Measurements from ENCODE around the gene MRC1. TPM values are rescaled to one million over a fixed set of nuclear protein-coding genes. Genes with fewer than 3 reads are reported as not detected.

The MRC1 gene
- total and polyA plus RNA-seq, 10 of the 15 experiments (the other 5 are each of a cell fraction or from before 2014, with no cell fraction given), result 0.01 to 0.21 (median 0.03) TPM; not detected in 5

GRCh38 chr10:17954861-17955260 lies 145.7 kb downstream of the MRC1 start (continued):
- no peak for TF ChIP-seq ELK1 (IDR thresholded peaks at IDR 0.05; ENCODE audit: low read depth, low read length)

- DNase-seq (ENCODE audit: low read depth, low spot score) (no peak), FAIRE-seq (no peak), ATAC-seq (no peak)
- H3K4me1 ChIP-seq (ENCODE audit: control insufficient read depth, insufficient read depth, low read length), result no peaks in the 10 kb centered on the region
- H3K4me3 ChIP-seq, result no peak overlapping the region
- SMC1A ChIA-PET (ENCODE audit: uncharacterized antibody, unreplicated experiment), result no interaction called here
- H2AFZ ChIP-seq (ENCODE audit: control insufficient read depth, low read depth, low read length), result no peak overlapping the region
- no peaks in the 10 kb centered on the region for H3K27me3 ChIP-seq (replicated peaks in 1 of 2; ENCODE audit: control insufficient read depth in 2 of 2, insufficient read depth in 2 of 2, low read length in 1 of 2)
- CTCF ChIA-PET, result no interaction called here
- BruUV-seq (replicated peaks), result no TSS peak
- POLR2A ChIA-PET, result interaction anchor here (0.6 kb wide), 1 partner anchor 338 kb away, joined by 3 read pairs; no protein-coding TSS in a partner anchor
- no peak overlapping the region for H3K4me2 ChIP-seq (ENCODE audit: control insufficient read depth, insufficient read depth)
- in situ Hi-C loops (cut with MboI) (no loop called here), intact Hi-C loops (cut with micrococcal nuclease; ENCODE audit: unreplicated experiment) (no loop called here)
- H3K9me3 ChIP-seq (replicated peaks; ENCODE audit: control insufficient read depth, insufficient read depth, low read length), result no peaks in the 10 kb centered on the region
- WGBS (ENCODE audit: insufficient coverage, insufficient replicate concordance, low lambda C conversion rate, missing lambda C conversion rate), result 35% methylated on average over 7 of the region's 7 CpGs
- no peak overlapping the region for H3K9ac ChIP-seq (ENCODE audit: control insufficient read depth, insufficient read depth, low read length)
- H3K79me2 ChIP-seq (ENCODE audit: control insufficient read depth, insufficient read depth, low read length), result no peaks in the 10 kb centered on the region
- no peaks in the 10 kb centered on the region for H3K36me3 ChIP-seq (ENCODE audit: control insufficient read depth in 2 of 2, insufficient read depth in 2 of 2, low read length in 1 of 2)
- no peak overlapping the region for H3K27ac ChIP-seq (ENCODE audit: control insufficient read depth, insufficient read depth)
- RAD21 ChIA-PET (ENCODE audit: unreplicated experiment), result no interaction called here
- no peaks in the 10 kb centered on the region for H4K20me1 ChIP-seq (ENCODE audit: control insufficient read depth, insufficient read depth)
- no peak for TF ChIP-seq USF1 (IDR thresholded peaks at IDR 0.05; ENCODE audit: borderline replicate concordance, extremely low read length, insufficient read depth, low read depth, low read length)
- TF ChIP-seq ELK1 (IDR thresholded peaks at IDR 0.05; ENCODE audit: low read depth, low read length), result no peak
- TF ChIP-seq ZBTB40 (IDR thresholded peaks at IDR 0.05; ENCODE audit: borderline replicate concordance), result no peak
- TF ChIP-seq MLLT1 (IDR thresholded peaks at IDR 0.05), result no peak
- TF ChIP-seq TCF7 (IDR thresholded peaks at IDR 0.05; ENCODE audit: borderline replicate concordance), result no peak
- TF ChIP-seq BCL11A (IDR thresholded peaks at IDR 0.05; ENCODE audit: low read depth, low read length), result no peak
- TF ChIP-seq ZZZ3 (IDR thresholded peaks at IDR 0.05; ENCODE audit: control insufficient read depth, insufficient read length, low read depth), result no peak
- TF ChIP-seq TARDBP (IDR thresholded peaks at IDR 0.05; ENCODE audit: borderline replicate concordance), result no peak
- TF ChIP-seq NBN (IDR thresholded peaks at IDR 0.05), result no peak
- no peak for TF ChIP-seq DPF2 (IDR thresholded peaks at IDR 0.05)
- TF ChIP-seq IKZF2 (IDR thresholded peaks at IDR 0.05), result no peak
- TF ChIP-seq WRNIP1 (IDR thresholded peaks at IDR 0.05; ENCODE audit: borderline replicate concordance, low read depth, low read length), result no peak
- no peak for TF ChIP-seq SPI1 (IDR thresholded peaks at IDR 0.05; ENCODE audit: borderline replicate concordance, insufficient read depth, low read depth, low read length)
- TF ChIP-seq CHD4 (IDR thresholded peaks at IDR 0.05), result no peak
- no peak for TF ChIP-seq MYB (IDR thresholded peaks at IDR 0.05; ENCODE audit: borderline replicate concordance, low read depth, low read length)
Observed at GRCh38 chr10:17958049-17958448, 148.9 kb downstream of the MRC1 start.

All from GM12878 (cell line).